SH-SY5Y (cell line): ENCODE data around the gene CERS2.

Experiments used
- GATA2 ChIP-seq: IDR thresholded peaks from 2 replicates; pipeline ENCODE4 v1.6.1; 2011; ENCODE audit warnings: mild to moderate bottlenecking, low read depth, low read length
- GATA3 ChIP-seq: IDR thresholded peaks from 2 replicates; pipeline ENCODE4 v1.6.1; 2011; ENCODE audit warnings: low read depth, mild to moderate bottlenecking, low read length, moderate library complexity

DNA sequence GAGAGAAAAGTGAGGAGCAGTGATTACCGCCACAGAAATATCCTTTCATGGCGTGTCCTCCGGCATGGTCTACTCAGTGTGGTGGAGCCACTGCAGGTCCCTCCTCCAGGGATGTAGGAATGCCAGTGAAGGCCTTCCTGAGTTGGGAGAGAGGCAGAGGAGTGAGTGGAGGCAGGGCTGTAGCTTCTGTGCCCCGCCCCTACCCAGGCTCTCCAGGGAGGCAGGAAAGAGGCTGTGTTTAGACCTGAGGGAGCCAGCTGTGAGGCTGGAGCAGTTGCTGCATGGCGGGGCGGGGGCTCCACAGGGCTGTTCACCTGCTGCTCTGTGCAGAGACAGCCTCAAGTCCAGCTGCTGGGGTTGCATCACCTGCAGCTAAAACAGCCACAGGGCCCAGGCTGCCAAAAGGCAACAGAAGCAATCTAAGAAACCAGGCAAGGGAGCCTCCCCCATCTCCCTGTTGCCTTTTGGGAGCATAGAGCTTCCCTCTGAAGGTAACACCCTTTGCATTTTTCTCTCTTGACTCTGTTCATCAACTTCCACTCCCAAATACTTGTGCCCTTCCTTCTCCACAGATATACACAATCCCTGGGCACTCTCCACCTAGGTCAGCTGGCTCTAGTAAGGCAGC is 6.7 kb upstream of the CERS2 start:
- no peak for TF ChIP-seq GATA2
- TF ChIP-seq GATA3 = no peak
